ENCODE measurements around the gene TAX1BP1. TPM values are rescaled to one million over a fixed set of nuclear protein-coding genes. Genes with fewer than 3 reads are reported as not detected.

The TAX1BP1 gene
- total RNA-seq, 1 donor, result 102 TPM

DNA sequence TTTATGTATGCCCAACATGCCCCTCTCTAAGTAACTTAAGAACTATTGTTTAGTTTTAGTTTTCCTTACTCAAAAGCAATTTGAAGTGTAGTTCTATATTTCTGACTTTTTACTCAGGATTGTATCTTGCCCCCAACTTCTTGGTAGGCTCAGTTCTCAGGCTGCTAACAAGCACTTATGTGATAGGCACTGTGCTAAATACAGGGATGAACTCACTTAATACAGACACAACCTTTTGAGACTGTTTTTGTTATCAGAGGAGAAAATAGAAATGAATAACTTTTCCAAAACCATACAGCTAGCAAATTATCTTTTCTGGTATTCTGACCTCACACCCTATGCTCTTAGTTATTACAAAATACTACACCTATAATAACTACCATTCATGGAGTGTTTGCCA lies 16.3 kb downstream of the TAX1BP1 start:
- TF ChIP-seq, protein P1, sequence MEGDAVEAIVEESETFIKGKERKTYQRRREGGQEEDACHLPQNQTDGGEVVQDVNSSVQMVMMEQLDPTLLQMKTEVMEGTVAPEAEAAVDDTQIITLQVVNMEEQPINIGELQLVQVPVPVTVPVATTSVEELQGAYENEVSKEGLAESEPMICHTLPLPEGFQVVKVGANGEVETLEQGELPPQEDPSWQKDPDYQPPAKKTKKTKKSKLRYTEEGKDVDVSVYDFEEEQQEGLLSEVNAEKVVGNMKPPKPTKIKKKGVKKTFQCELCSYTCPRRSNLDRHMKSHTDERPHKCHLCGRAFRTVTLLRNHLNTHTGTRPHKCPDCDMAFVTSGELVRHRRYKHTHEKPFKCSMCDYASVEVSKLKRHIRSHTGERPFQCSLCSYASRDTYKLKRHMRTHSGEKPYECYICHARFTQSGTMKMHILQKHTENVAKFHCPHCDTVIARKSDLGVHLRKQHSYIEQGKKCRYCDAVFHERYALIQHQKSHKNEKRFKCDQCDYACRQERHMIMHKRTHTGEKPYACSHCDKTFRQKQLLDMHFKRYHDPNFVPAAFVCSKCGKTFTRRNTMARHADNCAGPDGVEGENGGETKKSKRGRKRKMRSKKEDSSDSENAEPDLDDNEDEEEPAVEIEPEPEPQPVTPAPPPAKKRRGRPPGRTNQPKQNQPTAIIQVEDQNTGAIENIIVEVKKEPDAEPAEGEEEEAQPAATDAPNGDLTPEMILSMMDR (IDR thresholded peaks at IDR 0.05; ENCODE audit: insufficient read depth, low read length), result no peak
- DNase-seq (ENCODE audit: low read depth), result no peak
- H3K4me3 ChIP-seq (ENCODE audit: low read depth, low read length), result no peak overlapping the region

DNA sequence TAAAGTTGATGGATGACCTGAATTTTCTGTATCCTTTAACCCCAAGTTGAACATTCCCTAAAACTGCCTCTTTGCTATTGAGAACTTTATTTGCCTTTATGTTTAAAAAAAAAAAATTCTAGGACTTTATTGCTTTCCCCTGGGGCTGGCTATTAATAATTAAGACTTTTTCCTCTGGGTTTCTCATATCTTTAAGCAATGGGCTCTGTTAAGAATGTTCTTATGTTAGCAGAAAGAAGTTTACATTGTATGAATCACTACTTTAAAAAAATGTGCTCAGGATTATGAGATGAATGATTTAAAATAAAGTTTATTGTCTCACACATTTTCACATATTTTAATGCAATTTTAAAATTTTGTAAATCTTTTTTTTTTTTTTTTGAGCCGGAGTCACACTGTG lies 19.5 kb downstream of the TAX1BP1 start:
- H3K4me3 ChIP-seq (ENCODE audit: low read depth, low read length), result no peak overlapping the region
- no peak for DNase-seq (ENCODE audit: low read depth)
- TF ChIP-seq, protein P1 (IDR thresholded peaks at IDR 0.05; ENCODE audit: insufficient read depth, low read length), result no peak

DNA sequence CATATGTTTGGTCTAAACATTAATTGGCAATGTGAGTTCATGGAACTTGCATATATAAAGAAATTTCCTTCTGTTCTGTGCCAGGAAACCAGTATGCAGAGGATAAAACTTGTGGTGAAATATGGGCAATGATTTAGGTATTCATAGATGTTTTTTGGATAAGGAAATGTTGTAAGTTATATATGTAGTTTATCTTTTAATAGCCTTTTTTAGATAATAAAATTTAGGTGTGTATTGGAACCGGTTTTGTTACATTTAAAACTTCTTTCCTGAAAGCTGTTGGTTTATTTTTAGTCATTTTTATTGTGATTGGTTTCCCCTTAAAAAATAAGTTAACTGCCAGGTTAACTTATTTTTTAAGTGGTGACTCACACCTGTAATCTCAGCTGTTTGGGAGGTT lies 22.1 kb downstream of the TAX1BP1 start:
- no peak for DNase-seq (ENCODE audit: low read depth)
- TF ChIP-seq, protein P1 (IDR thresholded peaks at IDR 0.05; ENCODE audit: insufficient read depth, low read length), result no peak
- no peak overlapping the region for H3K4me3 ChIP-seq (ENCODE audit: low read depth, low read length)

DNA sequence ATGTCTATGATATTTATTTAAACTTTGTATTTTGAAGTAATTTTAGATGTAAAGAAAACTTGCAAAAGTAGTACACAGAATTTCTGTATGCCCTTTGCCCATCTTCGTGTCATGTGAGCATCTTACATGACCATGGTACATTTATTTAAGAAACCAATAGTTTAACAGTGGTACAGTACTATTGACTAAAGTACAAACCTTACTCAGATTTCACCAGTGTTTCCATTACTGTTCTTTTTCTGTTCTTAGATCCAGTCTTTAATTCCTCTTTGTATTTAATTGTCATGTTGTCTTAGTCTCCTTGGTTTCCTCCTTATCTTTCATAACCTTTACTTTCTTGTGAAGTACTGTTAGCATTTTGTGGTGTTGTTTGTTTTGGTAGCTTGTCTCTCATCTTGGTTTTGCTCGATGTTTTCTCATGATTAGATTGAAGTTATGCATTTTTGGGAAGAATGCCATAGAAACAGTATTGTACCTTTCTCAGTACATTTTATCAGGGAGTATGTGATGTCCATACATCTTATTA lies 24.1 kb downstream of the TAX1BP1 start:
- TF ChIP-seq, protein P1 (IDR thresholded peaks at IDR 0.05; ENCODE audit: insufficient read depth, low read length), result no peak
- DNase-seq (ENCODE audit: low read depth), result peak; percentile 12
- no peak overlapping the region for H3K4me3 ChIP-seq (ENCODE audit: low read depth, low read length)

DNA sequence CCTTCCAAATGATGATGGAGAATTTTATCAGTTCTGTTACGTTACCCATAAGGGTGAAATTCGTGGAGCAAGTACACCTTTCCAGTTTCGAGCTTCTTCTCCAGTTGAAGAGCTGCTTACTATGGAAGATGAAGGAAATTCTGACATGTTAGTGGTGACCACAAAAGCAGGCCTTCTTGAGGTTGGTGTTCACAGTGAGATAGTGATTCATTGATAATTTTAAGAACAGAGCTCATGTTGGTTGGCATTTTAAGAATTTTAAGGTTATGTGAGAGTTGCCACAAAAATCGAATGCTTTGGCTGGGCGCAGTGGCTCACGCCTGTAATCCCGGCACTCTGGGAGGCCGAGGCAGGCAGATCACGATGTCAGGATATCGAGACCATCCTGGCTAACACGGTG lies 25.9 kb downstream of the TAX1BP1 start:
- H3K4me3 ChIP-seq (ENCODE audit: low read depth, low read length), result no peak overlapping the region
- no peak for DNase-seq (ENCODE audit: low read depth)
- TF ChIP-seq, protein P1 (IDR thresholded peaks at IDR 0.05; ENCODE audit: insufficient read depth, low read length), result no peak

DNA sequence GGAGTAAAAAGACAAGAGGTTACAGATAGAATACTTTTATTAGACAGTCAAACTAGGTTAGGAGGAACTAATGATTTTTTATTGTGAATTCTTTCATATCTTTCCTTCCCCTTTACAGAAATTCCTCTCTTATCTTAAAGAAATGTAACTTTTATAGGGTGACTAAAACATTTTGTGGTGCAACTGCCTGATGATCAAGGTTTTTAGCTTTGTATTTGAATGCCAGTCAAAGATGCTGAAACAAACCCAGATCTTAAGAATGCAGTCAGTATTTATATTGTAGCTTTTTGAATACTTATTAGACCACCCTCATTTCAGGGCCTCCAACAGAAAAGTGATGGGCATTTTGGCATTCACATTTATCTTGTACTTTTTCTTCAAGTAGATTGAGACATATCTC lies 27.4 kb downstream of the TAX1BP1 start:
- peak; percentile 75 for DNase-seq (ENCODE audit: low read depth)
- TF ChIP-seq, protein P1 (IDR thresholded peaks at IDR 0.05; ENCODE audit: insufficient read depth, low read length), result no peak
- no peak overlapping the region for H3K4me3 ChIP-seq (ENCODE audit: low read depth, low read length)

DNA sequence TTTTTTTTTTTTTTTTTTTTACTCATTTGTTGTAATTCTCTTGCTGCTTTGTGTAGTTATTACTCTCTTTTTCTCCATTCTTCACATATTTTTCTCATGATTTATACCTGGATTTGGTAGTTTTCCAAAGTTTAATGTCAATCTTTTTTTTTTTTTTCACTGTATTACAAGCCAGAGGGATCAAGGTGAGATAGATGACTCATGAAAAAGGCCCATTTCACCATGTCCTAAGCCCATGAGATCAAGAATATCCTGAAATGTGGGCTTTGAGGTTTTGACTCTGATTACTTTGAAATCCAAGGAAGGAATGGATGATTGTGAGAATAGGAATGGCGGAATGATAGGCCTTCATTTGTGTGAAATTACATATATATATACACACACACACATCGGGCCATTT lies 31.1 kb downstream of the TAX1BP1 start:
- TF ChIP-seq, protein P1 (IDR thresholded peaks at IDR 0.05; ENCODE audit: insufficient read depth, low read length), result no peak

More for the DNA sequence above, 31.1 kb downstream of the TAX1BP1 start:
- H3K4me3 ChIP-seq (ENCODE audit: low read depth, low read length), result no peak overlapping the region
- no peak for DNase-seq (ENCODE audit: low read depth)
